Stimulated activated CD8-positive, alpha-beta memory T cell treated with anti-CD3 and anti-CD28 coated beads, Interleukin-4, amount 100 ng/mL, for 48 hours (primary cell): ENCODE results near the gene CEP170B.
"Not testable (repeated sequence)": the region's sequence is repeated elsewhere in the genome, so short reads cannot be mapped to it uniquely, and the experiment has no call there.

Experiments used
- DNase-seq: peaks from one replicate; pipeline ENCODE4 v3.0.0-alpha.2; 2020

CEP170B gene

GRCh38 chr14:104919152-104919992 lies 54.3 kb downstream of the CEP170B start:
- not testable (repeated sequence) for DNase-seq

GRCh38 chr14:104919993-104920315 lies 54.9 kb downstream of the CEP170B start:
- no peak for DNase-seq

GRCh38 chr14:104923640-104924420 lies 58.8 kb downstream of the CEP170B start:
- no peak for DNase-seq

GRCh38 chr14:104924421-104925213 lies 59.5 kb downstream of the CEP170B start, which contains the start of gene PLD4:
TSS of gene PLD4 (plus strand) at chr14:104924879. CDS start at chr14:104927141, 2,262 bp downstream.
- DNase-seq, result no peak

GRCh38 chr14:104925214-104925854 lies 60.3 kb downstream of the CEP170B start:
- no peak for DNase-seq

GRCh38 chr14:104925855-104926609 lies 61.0 kb downstream of the CEP170B start:
- no peak for DNase-seq

- no peak for DNase-seq
Observed at GRCh38 chr14:104926619-104927431, 61.8 kb downstream of the CEP170B start.

GRCh38 chr14:104927432-104927816 lies 62.4 kb downstream of the CEP170B start:
- DNase-seq, result no peak

- no peak for DNase-seq
Observed at GRCh38 chr14:104927901-104928300, 62.8 kb downstream of the CEP170B start.

GRCh38 chr14:104928391-104929133 lies 63.5 kb downstream of the CEP170B start:
- DNase-seq, result no peak

- no peak for DNase-seq
Observed at GRCh38 chr14:104929268-104930230, 64.5 kb downstream of the CEP170B start.

GRCh38 chr14:104930526-104931303 lies 65.6 kb downstream of the CEP170B start:
- no peak for DNase-seq

- no peak for DNase-seq
Observed at GRCh38 chr14:104931304-104931770, 66.3 kb downstream of the CEP170B start.

GRCh38 chr14:104931771-104932675 lies 67.0 kb downstream of the CEP170B start:
- DNase-seq, result no peak

- peak; percentile 94 for DNase-seq
Observed at GRCh38 chr14:104932676-104933631, 67.9 kb downstream of the CEP170B start.
